Nucleus accumbens (tissue), 56 donors: Measurements from ENCODE around the gene SPTA1.

Source experiments
- DNase-seq, 56 donors: peaks; one replicate each; lab custom pipeline; 2025; lab: John Stamatoyannopoulos, UW

The SPTA1 gene

DNA sequence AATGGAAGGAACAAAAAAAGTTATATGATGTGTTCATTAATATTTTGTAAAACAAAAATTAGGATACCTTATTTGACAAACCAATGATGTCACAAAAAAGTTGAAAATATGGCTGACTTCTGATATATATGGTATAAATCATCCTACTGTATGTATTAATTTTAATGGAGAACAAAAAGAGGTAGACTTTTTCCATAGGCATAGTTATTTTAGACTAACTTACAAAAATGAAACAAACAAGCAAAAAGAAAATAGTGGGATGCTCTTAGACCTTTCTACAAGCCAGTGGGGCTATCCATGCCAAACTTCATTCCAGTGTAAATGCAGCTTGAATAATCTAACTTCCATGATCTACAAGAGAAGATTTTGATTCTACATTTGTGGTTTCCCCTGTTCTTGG, 522 bp upstream of the SPTA1 start:
- no peak for DNase-seq

DNA sequence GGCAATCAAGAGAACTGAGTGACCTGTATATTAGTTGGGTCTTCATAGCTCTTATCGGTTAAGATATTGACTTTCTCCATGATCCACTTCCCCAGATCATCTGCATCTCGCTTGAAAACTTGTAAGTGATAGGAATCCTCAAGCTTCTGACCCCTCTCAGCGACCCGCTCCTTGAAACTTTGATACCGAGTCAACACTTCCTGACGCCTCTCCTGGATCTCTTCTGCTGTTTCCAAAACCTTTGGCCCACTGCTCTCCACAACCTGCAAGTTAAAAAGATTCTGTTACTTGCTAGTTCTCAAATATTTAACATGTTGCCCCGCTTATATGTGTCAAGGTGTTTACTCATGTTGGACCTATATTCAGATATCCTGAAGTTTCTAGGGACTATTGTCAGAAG, 1.4 kb downstream of the SPTA1 start:
- no peak for DNase-seq

DNA sequence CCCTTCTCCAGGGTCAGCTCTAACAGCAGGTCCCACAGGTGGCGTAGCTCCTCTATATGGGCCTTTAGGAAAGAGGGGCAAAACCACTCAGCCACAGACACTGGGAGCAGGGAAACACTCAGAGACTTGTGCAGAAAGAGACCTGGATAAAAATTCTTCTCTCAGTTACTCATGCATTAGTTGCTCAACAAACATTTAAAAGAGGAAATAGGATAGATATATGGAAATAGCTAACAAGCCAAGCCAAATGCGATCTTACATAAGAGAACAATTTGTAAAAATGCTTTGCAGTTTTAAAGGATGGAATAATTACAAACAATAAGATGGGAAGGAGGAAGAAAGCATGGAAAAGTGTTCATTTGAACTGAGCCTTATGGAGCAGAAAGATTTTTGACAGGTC, 4.9 kb downstream of the SPTA1 start:
- no peak for DNase-seq

DNA sequence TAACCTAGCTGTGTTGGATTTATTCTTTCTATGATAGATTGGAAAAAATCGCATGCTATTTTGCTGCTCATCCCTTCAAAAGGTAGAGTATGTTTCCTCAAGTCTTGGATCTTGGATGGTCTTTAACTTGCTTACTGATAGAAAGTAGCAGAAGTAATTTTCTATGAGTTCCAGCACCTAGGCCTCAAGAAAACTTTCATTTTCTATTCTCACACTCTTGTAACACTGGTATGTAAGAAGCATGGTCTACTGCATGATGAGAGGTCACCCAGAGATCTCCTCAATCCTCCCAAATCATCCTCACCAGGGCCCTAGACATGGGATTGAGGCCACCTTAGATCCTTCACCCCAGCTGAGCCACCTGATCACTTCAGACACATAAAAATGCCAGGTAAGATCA, 7.2 kb downstream of the SPTA1 start:
- DNase-seq: no peak

DNA sequence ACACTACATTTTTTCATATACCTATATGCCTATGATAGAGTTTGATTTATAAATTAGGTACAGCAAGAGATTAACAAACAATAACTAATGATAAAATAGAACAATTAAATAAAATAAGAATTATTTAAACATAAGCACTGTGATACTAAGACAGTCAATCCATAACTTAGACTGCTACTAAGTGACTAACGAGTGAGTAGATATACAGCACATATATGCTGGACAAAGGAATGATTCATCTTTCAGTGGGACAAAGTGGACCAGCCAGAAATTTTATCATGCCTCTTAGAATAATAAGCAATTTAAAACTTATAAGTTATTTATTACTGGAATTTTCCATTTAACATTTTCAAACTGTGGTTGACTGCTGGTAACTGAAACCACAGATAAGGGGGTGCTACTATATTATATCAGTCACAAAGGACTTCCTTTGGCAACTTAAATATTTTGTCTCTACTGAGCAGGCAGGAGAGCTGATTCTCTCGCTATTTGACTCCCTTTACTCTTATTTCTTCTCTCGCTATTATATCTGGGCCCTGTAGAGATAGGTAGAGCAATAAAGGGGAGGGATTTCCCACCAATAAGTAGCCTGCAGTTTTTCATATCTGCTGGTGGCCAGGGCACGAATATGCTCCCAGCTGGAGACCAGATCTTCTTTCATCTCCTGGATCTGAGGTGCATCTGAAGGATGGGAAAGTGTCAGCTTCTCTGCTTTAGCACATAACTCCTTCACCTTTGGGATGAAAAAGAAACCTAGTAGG, 10.8 kb downstream of the SPTA1 start:
- no peak for DNase-seq

DNA sequence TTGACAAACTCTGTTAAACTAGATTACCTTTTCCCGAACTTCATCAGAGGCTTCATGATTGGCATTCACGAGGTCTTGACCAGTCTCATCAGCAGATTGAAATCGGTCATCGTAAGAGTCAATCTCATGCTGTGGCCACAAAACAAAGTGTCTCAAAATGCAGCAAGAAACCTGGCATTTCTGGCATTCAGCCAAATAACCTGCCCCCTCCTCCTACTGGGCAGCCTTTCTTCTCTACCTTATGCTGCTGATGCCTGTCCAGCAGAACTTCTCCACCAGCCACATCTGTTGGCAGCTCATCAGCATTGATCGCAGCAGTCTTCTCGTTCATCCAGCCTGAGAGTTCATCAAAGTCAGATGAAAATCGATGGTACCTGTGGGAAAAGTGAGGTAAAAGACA, 12.2 kb downstream of the SPTA1 start:
- no peak for DNase-seq

DNA sequence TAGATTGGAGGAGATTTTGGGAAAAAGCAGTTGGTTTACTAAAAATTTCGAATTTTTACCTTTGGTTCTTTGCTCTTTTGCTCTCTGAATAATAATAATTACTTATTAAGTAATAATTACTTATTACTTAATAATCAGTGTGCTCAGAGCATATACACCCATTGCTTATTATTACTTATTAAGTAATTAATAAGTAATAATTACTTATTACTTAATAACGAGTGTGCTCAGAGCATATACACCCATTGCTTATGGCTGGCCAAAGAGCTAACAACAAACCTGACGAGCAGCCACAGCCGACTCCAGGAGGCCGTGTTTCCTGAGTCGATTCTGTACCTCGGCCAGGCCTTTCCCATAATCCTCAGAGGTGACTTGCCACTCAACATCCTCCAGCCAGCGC, 20.5 kb downstream of the SPTA1 start:
- no peak for DNase-seq

DNA sequence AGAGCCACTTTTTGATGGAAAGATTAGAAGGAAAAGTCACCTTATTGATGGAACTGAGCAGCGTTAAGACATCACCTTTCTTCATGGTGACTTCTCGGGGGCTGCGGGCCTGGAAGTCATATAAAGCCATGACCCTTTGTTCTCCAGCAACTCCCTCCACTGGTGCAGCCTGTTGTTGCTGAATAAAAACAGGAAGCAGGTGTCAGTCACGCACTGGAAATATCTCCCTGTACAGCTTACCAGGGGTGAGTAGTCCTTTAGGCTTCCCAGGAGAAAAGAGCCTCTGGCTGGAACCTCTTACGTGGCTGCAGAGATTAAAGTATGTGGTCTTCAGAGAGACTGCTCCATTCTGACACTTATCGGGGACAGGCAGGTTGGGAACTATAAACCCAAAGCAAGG, 31.9 kb downstream of the SPTA1 start:
- no peak for DNase-seq

DNA sequence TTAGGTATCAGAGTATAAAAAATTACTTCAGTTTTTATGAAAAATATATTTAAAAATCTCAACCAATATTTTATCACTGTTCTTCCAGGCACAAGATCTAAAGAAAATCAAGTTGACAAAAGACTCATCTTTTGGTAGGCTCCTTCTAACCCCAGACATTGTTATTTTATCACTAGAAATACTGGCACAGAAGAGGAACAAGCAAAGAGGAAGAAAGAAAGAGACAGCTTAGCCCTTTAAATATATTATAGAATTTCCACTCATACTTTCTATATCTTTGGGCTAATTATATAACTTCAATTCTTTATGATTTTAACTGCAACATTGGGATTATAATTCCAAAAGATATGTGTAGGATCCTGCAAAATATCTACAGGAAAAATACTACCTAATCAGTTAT, 32.4 kb downstream of the SPTA1 start:
- no peak for DNase-seq

DNA sequence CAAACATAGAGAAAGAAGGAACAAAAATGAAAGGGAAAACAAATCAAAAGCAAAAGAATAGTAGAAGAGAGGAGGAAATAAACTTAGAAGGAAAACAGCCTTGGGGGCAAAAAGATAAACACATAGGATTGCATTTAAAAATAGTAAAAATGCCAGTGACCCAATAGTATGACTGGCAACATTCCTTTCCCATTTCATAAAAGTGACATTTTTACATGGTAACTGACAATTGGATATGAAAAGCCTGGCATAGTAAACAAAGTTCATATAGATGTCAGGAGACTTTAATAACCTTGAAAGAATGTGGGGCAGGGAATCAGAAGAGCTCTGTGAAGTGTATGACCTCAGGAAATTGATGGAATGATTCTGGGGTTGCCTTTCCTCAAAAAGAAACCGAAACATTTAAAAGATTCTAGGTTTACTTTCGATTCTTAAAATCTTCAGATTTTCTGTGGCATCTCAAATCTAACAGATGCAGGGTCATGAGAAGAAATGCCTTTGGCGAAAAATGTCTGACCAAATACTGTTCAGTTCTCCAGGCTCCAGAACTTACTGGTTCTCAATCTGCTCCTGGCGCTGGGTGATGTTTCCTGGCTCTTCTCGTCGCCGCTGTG, 33.7 kb downstream of the SPTA1 start:
- no peak for DNase-seq

DNA sequence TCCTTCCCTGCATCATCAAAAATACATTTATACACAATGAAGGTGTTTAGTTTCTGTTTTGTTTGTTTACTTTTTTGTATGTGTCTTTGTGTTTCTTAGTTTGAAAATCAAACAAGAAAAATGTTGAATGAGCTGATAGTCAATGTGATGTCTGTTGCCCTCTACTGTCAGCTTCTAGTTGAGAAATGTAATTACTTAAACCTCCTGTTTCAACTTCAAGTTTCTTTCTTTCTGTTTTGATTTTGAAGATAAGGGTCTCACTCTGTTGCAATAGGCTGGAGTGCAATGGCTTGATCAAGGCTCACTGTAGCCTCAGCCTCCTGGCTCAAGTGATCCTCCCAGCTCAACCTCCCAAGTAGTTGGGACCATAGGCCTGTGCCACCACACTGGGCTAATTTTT, 37.5 kb downstream of the SPTA1 start:
- DNase-seq: no peak

DNA sequence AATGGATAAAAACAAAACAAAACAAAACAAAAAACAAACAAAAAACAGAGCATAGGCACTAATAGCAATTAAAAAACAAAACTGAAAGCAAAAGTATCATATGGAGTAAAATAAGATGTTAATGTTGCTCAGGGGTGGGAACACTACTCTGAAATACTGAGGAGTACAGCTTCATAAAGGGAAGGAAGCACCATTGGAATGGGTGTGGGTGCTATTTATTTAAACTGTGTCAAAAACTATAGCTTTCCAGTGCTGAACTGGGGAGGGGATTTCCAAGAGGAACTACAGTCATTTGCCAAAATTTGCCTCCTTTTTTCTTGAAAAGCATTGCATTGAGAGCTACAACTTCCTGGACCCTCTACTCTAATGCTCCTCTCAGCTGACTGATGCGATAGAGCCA, 40.0 kb downstream of the SPTA1 start:
- DNase-seq: no peak

DNA sequence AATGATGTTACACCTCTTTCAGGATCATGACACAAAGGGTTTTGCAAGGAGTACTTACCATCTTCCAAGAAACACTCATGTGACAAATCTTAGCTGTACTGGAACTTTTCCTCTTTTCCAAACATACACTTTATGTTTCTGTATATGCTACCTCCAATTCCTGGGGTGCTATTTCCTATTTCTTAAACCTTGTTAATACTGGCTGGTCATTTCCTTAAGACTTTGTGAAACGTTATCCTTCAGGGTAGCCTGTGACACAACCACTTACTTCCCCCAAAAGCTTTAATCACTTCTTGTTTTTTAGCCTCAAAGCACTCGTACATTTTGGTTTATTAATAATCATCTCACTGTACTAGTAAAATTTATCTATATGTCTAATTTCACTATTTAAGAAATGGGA, 42.1 kb downstream of the SPTA1 start:
- DNase-seq: no peak

DNA sequence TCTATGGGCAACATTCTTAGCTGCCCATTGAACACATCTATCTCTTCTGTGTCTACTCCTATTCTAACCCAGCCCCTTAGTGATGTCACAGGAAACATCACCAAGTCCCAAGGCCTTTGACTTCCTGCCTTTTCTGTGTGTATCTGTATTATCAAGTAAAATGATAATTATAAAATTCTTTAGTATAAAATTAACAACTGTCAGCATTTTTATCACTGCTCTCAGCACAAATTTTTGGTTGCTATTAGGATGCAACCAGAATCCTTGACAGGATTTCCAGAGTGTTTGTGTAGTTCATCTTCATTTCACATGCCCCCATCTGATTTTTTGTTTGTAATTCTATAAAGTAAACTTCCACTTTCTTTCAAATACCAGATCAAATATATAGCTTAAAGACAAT, 47.6 kb downstream of the SPTA1 start:
- no peak for DNase-seq

DNA sequence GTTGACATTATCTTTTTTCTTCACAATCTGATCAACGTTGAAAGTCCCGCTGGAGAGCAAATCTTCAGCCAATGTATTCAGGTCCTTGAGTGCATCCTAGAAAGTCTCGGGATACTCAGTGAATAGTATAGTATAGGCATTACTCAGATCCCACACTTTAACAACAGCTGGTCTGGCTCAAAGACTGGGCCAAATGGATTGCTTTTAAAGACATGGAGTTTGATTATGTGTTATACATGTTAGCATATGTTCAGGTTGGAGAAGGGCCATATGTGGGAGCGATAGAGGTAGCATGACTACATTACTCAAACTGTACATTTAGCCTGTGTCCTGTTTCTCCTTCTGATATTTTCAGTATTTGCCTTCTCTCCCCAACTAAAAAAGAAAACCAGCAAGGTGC, 48.4 kb downstream of the SPTA1 start:
- no peak for DNase-seq

DNA sequence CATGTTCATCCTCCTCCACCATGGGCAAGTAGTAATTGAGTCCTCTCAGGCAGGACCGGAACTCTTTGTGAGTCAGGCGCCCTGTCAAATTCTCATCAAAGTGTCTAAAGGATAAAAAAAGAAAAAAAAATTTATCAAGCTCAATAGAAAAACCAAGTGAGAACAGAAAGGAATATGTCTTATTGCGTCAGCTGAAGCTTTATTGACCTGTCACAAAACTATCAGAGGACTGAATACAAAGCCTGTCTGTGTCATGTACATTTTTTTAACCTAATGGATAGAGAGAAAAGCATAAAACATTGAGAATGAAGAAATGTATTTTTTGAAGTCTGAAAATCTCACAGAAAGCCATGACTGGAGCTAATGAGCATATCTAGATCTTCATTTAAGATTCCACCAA, 72.8 kb downstream of the SPTA1 start:
- no peak for DNase-seq

DNA sequence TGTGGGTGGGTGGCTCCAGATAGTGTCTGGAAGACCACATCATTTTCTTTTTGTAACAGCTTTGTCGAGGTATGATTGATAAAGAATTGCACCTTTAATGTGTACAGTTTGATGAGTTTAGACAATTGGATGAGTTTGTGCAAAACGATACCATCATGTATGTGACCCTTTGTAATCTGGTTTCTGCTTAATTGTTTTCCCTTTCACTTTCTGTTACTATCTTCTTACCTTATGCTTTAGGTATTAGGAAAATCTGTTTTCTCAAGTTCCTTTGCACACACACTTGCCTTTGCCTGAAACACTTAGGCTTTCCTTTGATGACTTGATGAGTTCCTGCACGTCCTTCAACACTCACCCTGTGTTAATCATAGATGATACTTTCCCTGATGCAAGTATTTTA, 74.6 kb downstream of the SPTA1 start:
- no peak for DNase-seq

DNA sequence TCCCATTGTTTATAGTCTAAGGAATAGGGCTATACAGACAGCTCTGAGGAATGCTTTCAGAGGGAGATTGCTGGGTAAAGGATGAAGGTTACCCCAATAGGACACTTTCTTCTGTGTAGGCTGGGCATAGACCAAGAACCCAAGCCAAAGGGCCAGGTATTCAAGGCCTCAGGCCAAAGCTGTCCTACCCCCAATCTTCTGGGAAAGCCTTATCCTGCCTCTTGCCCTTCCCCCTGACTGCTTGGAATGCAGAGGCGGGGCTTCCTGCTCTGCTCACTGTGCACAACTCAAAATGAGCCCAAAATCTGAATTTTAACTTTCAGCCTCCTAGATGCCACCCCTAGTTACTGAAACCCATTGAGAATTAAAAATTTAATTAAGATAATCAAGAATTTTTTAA, 79.2 kb downstream of the SPTA1 start:
- DNase-seq: no peak

DNA sequence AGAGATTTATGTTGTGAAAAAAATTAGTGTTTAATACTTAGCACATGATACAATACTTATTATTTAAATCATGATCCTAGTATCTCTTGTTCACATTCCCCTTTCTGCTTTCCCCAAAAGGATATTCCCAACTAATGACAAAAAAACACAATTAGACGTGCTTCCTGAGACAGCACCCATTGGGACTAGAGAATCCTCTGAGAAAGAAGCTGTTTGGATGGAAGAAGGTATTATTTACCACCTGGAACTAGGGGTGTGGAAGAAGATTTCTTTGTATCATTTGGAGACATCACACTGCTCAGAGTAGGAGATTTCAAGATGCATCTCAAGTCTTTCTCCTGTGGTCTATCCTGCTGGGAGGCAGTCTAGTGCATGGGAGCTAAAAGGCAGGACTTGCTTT, 81.5 kb downstream of the SPTA1 start, which contains the start of gene OR10Z1:
TSS of gene OR10Z1 (plus strand) at position 301 of the 400 bp plus-strand sequence. CDS start 1,171 bp downstream, outside the sequence.
- DNase-seq: no peak

DNA sequence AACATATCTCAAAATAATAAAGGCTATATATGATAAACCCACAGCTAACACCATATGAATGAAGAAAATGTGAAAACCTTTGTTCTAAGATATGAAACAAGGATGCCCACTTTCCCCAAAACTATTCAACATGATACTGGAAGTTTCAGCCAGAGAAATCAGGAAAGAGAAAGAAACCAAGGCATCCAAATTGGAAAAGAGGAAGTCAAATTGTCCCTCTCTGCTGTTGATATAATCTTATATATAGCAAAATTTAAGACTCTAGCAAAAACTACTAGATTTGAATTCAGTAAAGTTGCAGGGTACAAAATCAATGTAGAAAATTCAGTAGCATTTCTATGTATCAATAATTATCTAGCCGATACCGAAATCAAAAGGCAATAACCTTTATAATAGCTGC, 85.8 kb downstream of the SPTA1 start:
- DNase-seq: no peak

DNA sequence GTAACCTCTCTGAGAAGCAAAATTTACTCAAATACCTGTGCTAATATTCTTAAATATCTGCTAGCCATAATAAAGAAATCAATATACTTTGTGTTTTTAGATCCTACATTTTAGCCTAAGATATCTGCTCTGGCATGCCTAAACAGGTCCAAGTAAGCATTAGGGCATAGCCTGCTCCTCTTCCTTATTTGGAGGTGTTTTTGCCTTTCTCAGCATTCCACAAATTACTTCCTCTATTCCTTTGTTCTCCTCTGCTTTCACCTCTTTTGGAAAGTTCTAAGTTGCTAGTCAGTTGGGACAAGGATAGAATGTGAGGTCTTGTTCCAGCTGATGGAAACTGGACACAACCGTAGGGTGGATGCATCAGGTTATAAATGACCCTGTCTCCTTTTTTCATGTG, 99.6 kb downstream of the SPTA1 start:
- DNase-seq: no peak

DNA sequence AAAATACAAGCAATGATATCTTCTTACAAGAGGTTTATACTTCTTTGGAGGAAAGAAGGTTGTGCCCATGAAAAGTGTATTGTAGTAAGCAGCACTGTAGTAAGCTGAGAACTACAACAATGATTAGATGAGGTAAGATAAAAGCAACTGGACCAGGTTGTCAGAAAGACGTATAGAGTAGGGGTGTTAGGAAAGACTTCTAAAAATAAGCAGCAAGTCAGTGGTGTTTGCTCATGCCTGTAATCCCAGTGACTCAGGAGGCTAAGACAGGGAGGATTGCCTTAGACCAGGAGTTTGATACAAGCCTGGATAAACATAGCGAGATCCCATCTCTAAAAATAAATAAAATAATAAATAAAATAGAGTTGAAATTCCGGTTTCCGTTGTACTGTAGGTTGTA, 102.6 kb downstream of the SPTA1 start:
- DNase-seq: no peak

DNA sequence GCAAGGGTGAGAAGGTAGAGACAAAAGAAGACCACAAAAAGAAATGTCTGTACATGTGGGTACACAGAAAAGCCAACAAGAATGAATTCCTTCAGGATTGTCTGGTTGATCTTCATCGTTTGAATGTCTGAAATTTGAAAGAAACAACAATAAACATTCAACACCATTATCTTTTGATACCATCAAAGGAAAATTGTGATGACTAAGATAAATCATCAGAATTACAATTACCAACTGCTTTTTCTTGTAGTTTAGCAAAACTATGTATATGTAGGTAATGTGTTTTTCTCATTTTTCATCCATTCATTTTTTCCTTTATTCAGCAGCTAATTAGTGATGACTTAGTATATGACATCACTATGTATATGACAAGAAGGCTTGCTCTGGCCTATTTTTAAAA, 106.8 kb downstream of the SPTA1 start, which contains the start of gene OR10X1:
TSS of gene OR10X1 (minus strand) at position 167 of the 400 bp plus-strand sequence. CDS start at position 167, 0 bp downstream.
- no peak for DNase-seq
